ENCODE results near the gene N4BP2L2.

Gene N4BP2L2

GRCh38 chr13:32528358-32528757 lies 10.2 kb downstream of the N4BP2L2 start:
- DNase-seq, result no peak

GRCh38 chr13:32527151-32527550 lies 11.4 kb downstream of the N4BP2L2 start:
- DNase-seq, result no peak

- no peak for DNase-seq
These were observed 12.8 kb downstream of the N4BP2L2 start for GRCh38 chr13:32525766-32526165.

DNA sequence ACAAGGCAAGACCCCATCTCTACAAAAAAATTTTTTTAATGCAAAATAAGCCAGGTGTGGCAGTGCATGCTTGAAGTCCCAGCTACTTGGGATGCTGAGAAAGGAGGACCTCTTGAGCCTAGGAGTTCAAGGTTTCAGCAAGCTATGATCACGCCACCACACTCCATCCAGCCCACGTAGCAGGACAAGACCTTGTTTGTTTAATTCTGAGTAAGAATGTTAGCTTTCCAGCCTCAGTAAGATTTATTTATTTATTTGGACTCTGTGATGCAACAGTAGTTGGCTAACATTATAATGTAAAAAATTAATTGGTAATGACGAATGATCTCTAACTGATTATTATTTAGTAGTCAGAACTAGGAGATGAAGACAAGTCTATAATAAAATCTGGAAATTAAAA lies 23.3 kb downstream of the N4BP2L2 start:
- DNase-seq, result no peak

GRCh38 chr13:32511482-32511881 lies 27.1 kb downstream of the N4BP2L2 start:
- DNase-seq, result no peak

- no peak for DNase-seq
These were observed 33.7 kb downstream of the N4BP2L2 start for GRCh38 chr13:32504876-32505275.

GRCh38 chr13:32504263-32504662 lies 34.3 kb downstream of the N4BP2L2 start:
- DNase-seq, result no peak

- no peak for DNase-seq
These were observed 34.9 kb downstream of the N4BP2L2 start for GRCh38 chr13:32503727-32504126.

- no peak for DNase-seq
These were observed 37.5 kb downstream of the N4BP2L2 start for GRCh38 chr13:32501064-32501463.

DNA sequence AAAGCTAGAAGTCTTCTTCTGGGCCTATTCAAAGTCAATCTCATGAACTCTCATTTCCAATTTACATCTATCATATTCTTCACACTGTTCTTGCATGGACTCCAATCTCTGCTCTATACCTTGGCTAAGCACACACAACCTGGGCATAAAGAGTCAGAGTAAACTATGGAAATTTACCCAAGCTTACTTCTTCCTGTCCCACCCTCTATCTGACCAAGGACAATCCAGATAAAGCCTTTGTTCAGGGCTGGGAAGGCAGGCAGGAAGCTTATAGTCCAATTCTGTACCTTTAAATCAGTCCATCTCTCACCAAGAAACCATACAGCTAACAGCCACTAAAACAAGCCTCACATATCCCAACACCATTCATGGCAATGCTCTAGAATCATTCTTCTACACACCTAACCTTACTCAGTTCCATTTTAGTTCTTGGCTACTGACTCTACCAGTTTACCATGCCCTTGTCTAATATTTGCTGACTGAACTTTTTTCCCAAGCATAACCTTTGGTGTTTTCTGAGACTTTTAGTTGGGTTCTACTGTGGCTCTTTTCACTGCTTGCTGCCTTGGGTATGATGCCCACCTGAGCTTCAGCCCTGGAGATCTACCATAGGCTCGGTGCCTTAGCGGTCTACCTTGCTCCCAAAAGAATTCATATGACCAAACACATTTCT lies 38.9 kb downstream of the N4BP2L2 start:
- DNase-seq, result no peak

DNA sequence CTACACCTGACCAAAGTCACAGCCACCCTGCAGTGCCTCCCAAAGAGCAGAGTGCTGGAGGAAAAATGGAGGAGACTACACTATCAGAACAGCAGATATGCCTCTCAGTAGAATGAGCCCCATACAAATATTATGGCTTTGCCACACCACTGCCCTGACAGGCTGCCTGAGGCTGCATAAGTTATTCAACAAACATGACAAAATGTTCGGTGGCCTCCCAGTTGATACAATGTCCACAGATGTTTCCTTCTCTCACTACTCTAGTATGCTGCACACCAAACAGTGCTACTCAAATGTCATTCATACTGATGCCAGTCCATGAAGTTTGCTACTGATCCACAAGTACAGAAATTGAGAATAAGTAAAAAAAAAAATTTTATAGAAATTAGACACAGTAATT lies 41.0 kb downstream of the N4BP2L2 start:
- DNase-seq, result no peak

GRCh38 chr13:32496599-32497160 lies 41.9 kb downstream of the N4BP2L2 start:
- no peak for DNase-seq

GRCh38 chr13:32495841-32496240 lies 42.8 kb downstream of the N4BP2L2 start:
- DNase-seq, result no peak

- DNase-seq, result no peak
These were observed 43.2 kb downstream of the N4BP2L2 start for GRCh38 chr13:32495429-32495828.

DNA sequence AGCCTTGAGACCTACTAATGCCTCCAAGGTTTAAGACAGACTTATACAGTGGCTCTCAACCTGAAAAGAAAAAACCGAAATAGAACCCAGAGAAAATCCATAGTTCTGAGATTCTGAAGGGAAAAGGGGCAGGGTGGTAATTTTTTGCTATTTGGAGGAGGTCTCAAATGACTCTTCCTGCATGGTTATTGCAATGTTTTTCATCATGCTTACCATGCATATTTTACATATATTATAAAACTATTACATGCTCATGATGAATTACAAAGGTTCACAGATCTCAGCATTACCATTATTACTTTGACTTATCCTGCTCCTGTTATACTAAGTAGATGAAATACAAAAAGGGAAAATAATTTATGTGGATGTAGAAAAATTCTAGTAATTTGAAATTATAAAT lies 47.6 kb downstream of the N4BP2L2 start:
- no peak for DNase-seq

GRCh38 chr13:32476892-32477291 lies 61.7 kb downstream of the N4BP2L2 start:
- no peak for DNase-seq

DNA sequence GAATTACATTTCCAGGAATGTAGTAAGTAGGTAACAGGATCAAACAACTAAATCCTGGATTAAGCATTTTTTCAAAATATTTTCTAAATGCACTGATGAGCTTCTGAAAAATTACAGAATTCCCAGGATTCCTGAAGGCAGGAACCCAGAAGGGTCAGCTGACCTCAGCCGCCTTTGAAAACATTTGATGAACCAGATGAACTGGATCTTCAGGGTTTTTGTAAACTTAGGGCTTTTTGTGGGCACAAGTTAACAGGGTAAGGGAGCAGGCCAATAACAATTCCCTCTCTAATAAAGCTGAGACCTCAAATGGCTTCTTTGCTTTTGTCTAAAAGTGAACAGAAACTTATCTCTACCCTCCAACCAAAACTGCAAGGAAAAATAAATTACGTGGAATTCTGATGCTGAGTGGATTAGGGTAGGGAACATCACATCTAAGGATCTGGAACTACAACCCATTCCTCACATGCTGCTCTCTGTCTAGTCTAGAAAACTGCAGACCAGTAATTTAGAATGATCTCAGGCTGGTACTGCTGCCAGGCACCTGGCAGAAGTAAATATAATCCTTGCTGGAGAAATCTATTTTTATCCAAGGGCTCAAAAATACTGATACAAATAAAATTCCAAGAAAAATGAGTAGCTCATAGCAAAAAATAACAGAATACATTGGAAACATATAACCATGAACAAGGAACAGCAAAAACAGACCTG lies 62.4 kb downstream of the N4BP2L2 start:
- no peak for DNase-seq

DNA sequence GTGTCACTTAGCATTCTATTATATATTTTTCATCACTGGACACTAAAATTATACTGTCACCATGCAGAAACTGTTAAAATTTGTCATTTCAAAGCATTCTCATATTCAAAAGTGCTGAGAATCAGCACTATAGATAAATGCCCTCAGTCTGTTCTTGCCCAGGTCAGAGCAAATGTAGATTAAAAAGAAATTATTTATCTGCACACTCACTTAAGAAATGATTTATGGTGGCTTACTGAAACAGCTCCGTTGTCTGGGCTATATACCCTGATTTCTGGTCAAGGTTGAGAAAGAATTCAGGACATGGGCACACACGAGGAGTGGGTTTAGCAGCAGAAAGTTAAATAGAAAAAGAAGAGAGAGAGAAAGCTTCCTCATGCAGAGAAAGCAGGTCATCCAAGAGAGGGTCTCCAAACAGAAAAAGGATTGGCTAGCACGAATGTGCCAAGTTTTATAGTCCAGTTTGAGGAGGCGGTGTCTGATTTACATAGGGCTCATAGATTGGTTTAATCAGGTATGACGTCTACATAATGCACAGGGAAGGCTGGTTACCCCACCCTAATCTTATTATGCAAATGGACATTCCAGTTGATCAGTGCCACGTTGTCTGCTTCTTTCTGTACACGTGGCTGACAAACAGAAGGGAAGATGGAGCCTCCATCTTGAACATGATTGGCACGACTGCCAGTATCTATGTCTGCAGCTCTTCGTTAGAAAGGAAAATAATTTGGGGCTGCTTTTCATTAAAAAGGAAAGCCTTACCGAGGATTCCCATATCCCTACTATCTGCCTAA lies 63.4 kb downstream of the N4BP2L2 start:
- DNase-seq, result no peak

DNA sequence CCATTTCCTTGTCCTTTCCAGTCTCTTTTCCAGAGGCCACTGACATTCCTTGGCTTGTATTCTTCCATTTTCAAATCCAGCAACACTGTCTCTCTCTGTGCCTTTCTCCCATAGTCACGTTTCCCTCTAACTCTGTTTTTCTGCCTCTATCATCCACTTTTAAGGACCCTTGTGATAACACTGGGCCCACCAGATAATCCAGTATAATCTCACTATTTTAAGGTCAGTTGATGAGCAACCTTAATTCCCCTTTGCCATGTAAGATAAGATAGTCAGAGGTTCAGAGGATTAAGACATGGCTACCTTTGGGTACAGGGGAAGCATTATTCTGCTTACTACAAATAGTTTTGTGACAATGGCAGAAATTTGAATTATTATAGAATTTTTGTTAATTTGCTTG lies 64.9 kb downstream of the N4BP2L2 start:
- no peak for DNase-seq

DNA sequence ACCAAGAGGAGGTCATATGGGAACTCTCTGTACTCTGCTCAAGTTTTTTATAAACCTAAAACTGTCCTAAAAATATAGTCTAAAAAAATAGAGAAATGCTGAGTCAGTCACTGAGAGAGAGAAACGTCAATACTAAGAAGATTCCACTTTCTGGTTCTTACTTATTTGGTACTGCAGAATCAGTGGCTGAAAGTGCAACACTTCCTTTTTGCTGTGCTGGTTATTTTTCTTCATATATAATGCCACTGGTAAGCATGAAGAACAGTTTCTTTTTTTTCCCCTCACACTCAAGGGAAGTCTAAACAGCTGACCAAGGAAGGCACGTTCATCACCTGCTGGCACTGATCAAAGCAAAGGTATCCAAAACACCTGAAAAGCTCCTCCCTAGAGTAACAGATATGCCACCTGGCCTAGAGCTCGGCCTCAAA lies 66.4 kb downstream of the N4BP2L2 start:
- DNase-seq, result no peak

DNA sequence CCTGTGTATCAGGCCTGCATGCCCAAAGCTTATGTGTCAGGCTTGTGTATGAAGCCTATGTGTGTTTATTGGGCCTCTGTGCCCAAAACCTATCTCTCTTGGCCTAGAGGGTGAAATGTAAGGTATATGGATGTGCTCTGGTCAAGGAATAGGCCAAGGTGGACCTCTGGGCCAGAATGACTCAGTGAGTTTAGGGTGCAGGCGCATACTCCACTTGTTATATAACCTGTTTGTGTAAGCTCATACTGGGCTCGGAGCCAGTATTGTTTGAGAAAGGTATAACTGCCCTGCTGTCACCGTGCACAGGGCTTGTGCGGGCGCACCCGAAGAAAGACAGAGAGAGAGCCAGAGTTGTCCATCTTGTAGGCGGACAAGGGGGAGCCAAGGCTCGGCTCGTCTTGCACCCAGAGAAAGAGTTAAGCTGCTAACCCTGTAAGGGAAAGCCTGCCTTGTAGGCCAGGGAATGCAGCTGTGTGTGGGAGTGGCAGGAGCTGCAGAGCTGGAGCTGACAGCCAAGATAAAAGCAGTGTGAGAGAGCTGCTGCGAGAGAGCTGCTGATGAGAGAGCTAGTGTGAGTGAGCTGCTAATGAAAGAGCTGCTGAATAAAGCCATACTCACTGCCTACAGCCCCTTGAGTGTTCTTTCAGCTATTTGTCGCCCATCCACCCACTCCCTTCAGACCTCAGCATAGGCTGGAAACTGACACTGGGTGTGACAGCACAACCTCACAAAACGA lies 67.2 kb downstream of the N4BP2L2 start:
- no peak for DNase-seq

DNA sequence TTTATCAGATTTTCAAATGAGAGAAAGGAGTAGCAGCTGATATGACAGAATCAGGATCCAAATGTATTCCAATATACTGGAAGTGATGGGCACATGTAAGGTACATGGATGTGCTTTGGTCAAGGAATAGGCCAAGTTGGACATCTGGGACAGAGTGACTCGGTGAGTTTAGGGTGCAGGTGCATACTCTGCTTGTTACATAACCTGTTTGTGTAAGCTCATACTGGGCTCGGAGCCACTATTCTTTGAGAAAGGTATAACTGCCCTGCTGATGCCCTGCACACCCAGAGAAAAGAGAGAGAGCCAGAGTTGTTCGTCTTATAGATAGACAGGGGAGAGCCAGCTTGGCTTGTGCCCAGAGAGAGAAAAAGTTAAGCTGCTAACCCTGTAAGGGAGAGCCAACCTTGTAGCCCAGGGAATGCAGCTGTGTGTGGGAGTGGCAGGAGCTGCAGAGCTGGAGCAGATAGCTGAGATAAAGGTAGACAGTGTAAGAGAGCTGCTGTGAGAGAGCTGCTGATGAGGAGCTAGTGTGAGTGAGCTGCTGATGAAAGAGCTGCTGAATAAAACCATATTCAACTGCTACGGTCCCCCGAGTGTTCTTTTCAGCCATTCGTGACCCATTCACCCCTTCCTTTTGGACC lies 70.0 kb downstream of the N4BP2L2 start:
- DNase-seq, result no peak

Data from activated CD4-positive, alpha-beta T cell treated with anti-CD3 and anti-CD28 coated beads for 48 hours (primary cell).